K562 (cell line): ENCODE results near the gene BGN. TPM values are rescaled to one million over a fixed set of nuclear protein-coding genes. Genes with fewer than 3 reads are reported as not detected.

Source experiments
- JUN ChIP-seq, 2 experiments: sonication (generic) in 1 of 2; formaldehyde crosslinking in 1 of 2; IDR thresholded peaks; 2 replicates each; pipeline versions ENCODE4 v1.6.1 to v1.8.0; 2012 to 2022; ENCODE audit warnings: borderline replicate concordance in 2 of 2, mild to moderate bottlenecking in 2 of 2, improper control_type of control experiment in 1 of 2, low read depth in 1 of 2, low read length in 1 of 2, missing genetic modification reagents in 1 of 2
- MAFG ChIP-seq: fragments of 450-650 bp; conservative IDR thresholded peaks from 2 replicates; pipeline ENCODE4 v1.6.1; 2016; ENCODE audit warnings: missing genetic modification characterization, missing compliant biosample characterization
- MAX ChIP-seq: sonication (generic); formaldehyde crosslinking; IDR thresholded peaks from 2 replicates; pipeline ENCODE4 v1.9.0; 2022; ENCODE audit warnings: mild to moderate bottlenecking, missing genetic modification reagents
- NCOA6 ChIP-seq: fragments of 450-650 bp; IDR thresholded peaks from 2 replicates; pipeline ENCODE4 v1.6.1; 2017; ENCODE audit warnings: mild to moderate bottlenecking
- NR2C2 ChIP-seq, 2 experiments: fragments of 200-800 bp in 1 of 2; sonication (Bioruptor generic) in 1 of 2; sonication (generic) in 1 of 2; formaldehyde crosslinking in 1 of 2; IDR thresholded peaks; 2 replicates each; pipeline versions ENCODE4 v1.6.1 to v1.8.0; 2016 to 2022; ENCODE audit warnings: mild to moderate bottlenecking in 1 of 2, missing compliant biosample characterization in 1 of 2, missing genetic modification characterization in 1 of 2, missing genetic modification reagents in 1 of 2
- PATZ1 ChIP-seq: fragments of 250-450 bp; sonication (Bioruptor Pico); IDR thresholded peaks from 2 replicates; pipeline ENCODE4 v1.5.0; 2020; ENCODE audit warnings: mild to moderate bottlenecking, borderline replicate concordance
- SMARCA5 ChIP-seq: fragments of 450-650 bp; IDR thresholded peaks from 2 replicates; pipeline ENCODE4 v1.6.1; 2016
- THAP7 ChIP-seq: fragments of 250-450 bp; sonication (Bioruptor Pico); IDR thresholded peaks from 2 replicates; pipeline ENCODE4 v1.5.0; 2021
- ZNF212 ChIP-seq: fragments of 450-650 bp; formaldehyde crosslinking; IDR thresholded peaks from 2 replicates; pipeline ENCODE4 v1.4.0; 2020; ENCODE audit warnings: mild to moderate bottlenecking
- ZNF280A ChIP-seq: fragments of 450-650 bp; IDR thresholded peaks from 2 replicates; pipeline ENCODE4 v1.6.1; 2018; ENCODE audit warnings: mild to moderate bottlenecking, low read depth; ENCODE audit not compliant: partially characterized antibody
- ZNF583 ChIP-seq: fragments of 250-450 bp; sonication (Bioruptor Pico); IDR thresholded peaks from 2 replicates; pipeline ENCODE4 v1.4.0; 2020
- ZNF717 ChIP-seq: fragments of 250-450 bp; sonication (Bioruptor Pico); IDR thresholded peaks from 2 replicates; pipeline ENCODE4 v1.5.0; 2021
- polyA plus RNA-seq, 8 experiments: library from polyadenylated mRNA; depleted of rRNA in 4 of 8; stranded (reverse) in 5 of 8; unstranded in 3 of 8; fragments of >200 nt; fragmentation: Nextera tagmentation in 2 of 8; fragmentation: Illumina TruSeq in 1 of 8; extraction: Ambion mirVana in 2 of 8; extraction: Trizol in 1 of 8; gene quantifications; 2 replicates each; pipeline versions ENCODE4 v1.2.1 to v1.2.3, GENCODE V29; 2011 to 2014; ENCODE audit warnings: inconsistent platforms in 1 of 8, missing spikeins in 1 of 8
- total RNA-seq, 7 experiments: library from RNA; depleted of rRNA in 6 of 7; stranded (reverse); fragments of >200 nt in 6 of 7; fragmentation: Illumina TruSeq in 2 of 7; extraction: Trizol in 2 of 7; gene quantifications; 2 replicates each; pipeline versions ENCODE4 v1.2.1 to v1.2.3, GENCODE V29; 2011 to 2021; ENCODE audit warnings: low replicate concordance in 1 of 7

BGN gene
- total and polyA plus RNA-seq, 9 of the 15 experiments (the other 6 are each of a cell fraction or from before 2014, with no cell fraction given): 0.11 TPM; not detected in 8

GRCh38 chrX:153470411-153471363 is 24.1 kb upstream of the BGN start, which contains the start of gene HAUS7 (continued):
- no peak for TF ChIP-seq THAP7 (CRISPR knock-in tag)
- TF ChIP-seq JUN (IDR thresholded peaks at IDR 0.05; ENCODE audit: borderline replicate concordance, low read depth, low read length): peak; percentile 21; the same call in 1 of the 2 replicates
- TF ChIP-seq JUN (CRISPR knock-in tag; IDR thresholded peaks at IDR 0.05; ENCODE audit: borderline replicate concordance): no peak
- TF ChIP-seq ZNF717: no peak
- no peak for TF ChIP-seq NR2C2 (CRISPR knock-in tag; IDR thresholded peaks at IDR 0.05)
- TF ChIP-seq NR2C2 (tag; IDR thresholded peaks at IDR 0.05): no peak
- no peak for TF ChIP-seq MAFG (tag)
- no peak for TF ChIP-seq ZNF212 (CRISPR knock-in tag)
- no peak for TF ChIP-seq PATZ1 (CRISPR knock-in tag)
- TF ChIP-seq ZNF583 (CRISPR knock-in tag): no peak
- no peak for TF ChIP-seq NCOA6
- peak; percentile 98 for TF ChIP-seq SMARCA5
- TF ChIP-seq ZNF280A: no peak
- TF ChIP-seq MAX (CRISPR knock-in tag): no peak
